SK-N-SH (cell line): ENCODE data around the gene SUSD3. TPM values are rescaled to one million over a fixed set of nuclear protein-coding genes. Genes with fewer than 3 reads are reported as not detected.

Source experiments
- CTCF ChIA-PET: fragments of 300-600, 350-600 bp; formaldehyde crosslinking; extraction: SDS; loops from one replicate; lab custom pipeline; 2021; lab: Yijun Ruan, JAX
- POLR2A ChIA-PET: fragments of 350-600 bp; sonication (Branson Sonifier 250); formaldehyde crosslinking; extraction: SDS; loops from one replicate; lab custom pipeline; 2020; ENCODE audit warnings: antibody characterized with exemption, inconsistent platforms; lab: Yijun Ruan, JAX
- DNase-seq: peaks from one replicate; pipeline ENCODE4 v3.0.0; 2012
- H2AFZ ChIP-seq: fragments of 200-600 bp; sonication (generic); 2 replicates; pipeline ENCODE4 v1.8.1; 2016; ENCODE audit warnings: antibody characterized with exemption, mild to moderate bottlenecking, low read depth
- H3F3A ChIP-seq: fragments of 200-600 bp; sonication (generic); replicated peaks from 2 replicates; pipeline ENCODE3; 2016; ENCODE audit warnings: antibody characterized with exemption, mild to moderate bottlenecking; ENCODE audit not compliant: insufficient read depth
- H3K27ac ChIP-seq, 2 experiments: fragments of 200-500 bp in 1 of 2; fragments of 200-600 bp in 1 of 2; sonication (Bioruptor generic) in 1 of 2; sonication (generic), shearing (Covaris generic) in 1 of 2; 2 replicates each; pipeline versions ENCODE4 v1.5.1 to v1.6.1; 2014 to 2016; ENCODE audit warnings: low read depth in 2 of 2, inconsistent platforms in 1 of 2, low read length in 1 of 2, mild to moderate bottlenecking in 1 of 2, mixed read lengths in 1 of 2
- H3K27me3 ChIP-seq: fragments of 200-600 bp; sonication (generic), shearing (Covaris generic); 2 replicates; pipeline ENCODE4 v1.6.1; 2016; ENCODE audit warnings: mixed run types; ENCODE audit not compliant: insufficient read depth
- H3K36me3 ChIP-seq, 2 experiments: fragments of 200-500 bp in 1 of 2; fragments of 200-600 bp in 1 of 2; sonication (Bioruptor generic) in 1 of 2; sonication (generic) in 1 of 2; replicated peaks in 1 of 2; 2 replicates each; pipeline versions ENCODE3 to v1.5.1; 2014 to 2016; ENCODE audit warnings: low read length in 1 of 2, mild to moderate bottlenecking in 1 of 2; ENCODE audit not compliant: insufficient read depth in 2 of 2, control insufficient read depth in 1 of 2
- H3K4me1 ChIP-seq, 2 experiments: fragments of 200-500 bp in 1 of 2; fragments of 200-600 bp in 1 of 2; sonication (Bioruptor generic) in 1 of 2; sonication (generic), shearing (Covaris generic) in 1 of 2; 2 replicates each; pipeline versions ENCODE4 v1.5.1 to v1.6.1; 2014 to 2016; ENCODE audit warnings: low read depth in 1 of 2, low read length in 1 of 2, mixed run types in 1 of 2; ENCODE audit not compliant: insufficient read depth in 2 of 2, control insufficient read depth in 1 of 2
- H3K4me2 ChIP-seq: fragments of 200-600 bp; sonication (generic), shearing (Covaris generic); 2 replicates; pipeline ENCODE4 v1.6.1; 2017; ENCODE audit warnings: mixed run types
- H3K4me3 ChIP-seq, 2 experiments: fragments of 200-500 bp in 1 of 2; fragments of 200-600 bp in 1 of 2; sonication (Bioruptor generic) in 1 of 2; sonication (generic), shearing (Covaris generic) in 1 of 2; 2 replicates each; pipeline versions ENCODE4 v1.5.1 to v1.8.1; 2014 to 2016; ENCODE audit warnings: low read depth in 2 of 2, inconsistent platforms in 1 of 2, low read length in 1 of 2, mild to moderate bottlenecking in 1 of 2, mixed read lengths in 1 of 2, moderate library complexity in 1 of 2
- H3K79me2 ChIP-seq: fragments of 200-600 bp; sonication (generic); 2 replicates; pipeline ENCODE4 v1.8.1; 2017; ENCODE audit warnings: mild to moderate bottlenecking; ENCODE audit not compliant: insufficient read depth
- H3K9ac ChIP-seq: fragments of 200-600 bp; sonication (generic); 2 replicates; pipeline ENCODE4 v1.6.1; 2017; ENCODE audit warnings: mixed run types
- H3K9me2 ChIP-seq: fragments of 200-600 bp; sonication (generic); 2 replicates; pipeline ENCODE4 v1.6.1; 2017; ENCODE audit warnings: mixed run types
- H3K9me3 ChIP-seq: fragments of 200-600 bp; sonication (generic); 2 replicates; pipeline ENCODE4 v1.6.1; 2017; ENCODE audit warnings: mixed run types, mild to moderate bottlenecking, moderate library complexity
- H4K20me1 ChIP-seq: fragments of 200-600 bp; sonication (generic); 2 replicates; pipeline ENCODE4 v1.6.1; 2017; ENCODE audit warnings: mild to moderate bottlenecking, mixed run types; ENCODE audit not compliant: insufficient read depth
- CHD2 ChIP-seq: fragments of 150-350 bp; IDR thresholded peaks from 2 replicates; pipeline ENCODE4 v1.6.1; 2018; ENCODE audit warnings: low read length; ENCODE audit not compliant: partially characterized antibody
- ELF1 ChIP-seq: IDR thresholded peaks from 2 replicates; pipeline ENCODE4 v1.4.0; 2012
- EP300 ChIP-seq, 2 experiments: IDR thresholded peaks; 2 replicates each; pipeline versions ENCODE4 v1.4.0 to v1.6.1; 2012; ENCODE audit warnings: borderline replicate concordance in 1 of 2, low read depth in 1 of 2, low read length in 1 of 2
- GABPA ChIP-seq: IDR thresholded peaks from 2 replicates; pipeline ENCODE4 v1.4.0; 2012; ENCODE audit warnings: low read depth, mild to moderate bottlenecking
- GATA2 ChIP-seq: sonication (generic); formaldehyde crosslinking; IDR thresholded peaks from 2 replicates; pipeline ENCODE4 v1.5.0; 2020; ENCODE audit warnings: mild to moderate bottlenecking, missing genetic modification reagents
- MEF2A ChIP-seq: IDR thresholded peaks from 2 replicates; pipeline ENCODE4 v1.4.0; 2012; ENCODE audit warnings: low read depth, borderline replicate concordance
- NFIC ChIP-seq: IDR thresholded peaks from 2 replicates; pipeline ENCODE4 v1.4.0; 2012; ENCODE audit warnings: borderline replicate concordance
- NRF1 ChIP-seq: IDR thresholded peaks from 2 replicates; pipeline ENCODE4 v1.6.1; 2012; ENCODE audit warnings: low read depth, mild to moderate bottlenecking, low read length
- PBX3 ChIP-seq: IDR thresholded peaks from 2 replicates; pipeline ENCODE4; 2012
- RFX5 ChIP-seq: IDR thresholded peaks from 2 replicates; pipeline ENCODE4 v1.6.1; 2012; ENCODE audit warnings: mild to moderate bottlenecking, improper control_type of control experiment, low read length
- SIN3A ChIP-seq: IDR thresholded peaks from 2 replicates; pipeline ENCODE4 v1.6.1; 2012; ENCODE audit warnings: low read depth, mild to moderate bottlenecking, low read length, moderate library complexity, borderline replicate concordance
- SMC3 ChIP-seq: IDR thresholded peaks from 2 replicates; pipeline ENCODE4 v1.6.1; 2012; ENCODE audit warnings: low read depth, low read length, improper control_type of control experiment
- TEAD4 ChIP-seq: IDR thresholded peaks from 2 replicates; pipeline ENCODE4 v1.4.0; 2012; ENCODE audit warnings: mild to moderate bottlenecking, borderline replicate concordance; ENCODE audit not compliant: insufficient read depth
- USF2 ChIP-seq: fragments of 150-350 bp; IDR thresholded peaks from 2 replicates; pipeline ENCODE4 v1.6.1; 2017; ENCODE audit warnings: antibody characterized with exemption, low read length, low read depth, borderline replicate concordance
- YY1 ChIP-seq: IDR thresholded peaks from 2 replicates; pipeline ENCODE4 v1.4.0; 2012; ENCODE audit warnings: low read depth, mild to moderate bottlenecking
- WGBS: methylation state at CpG from one replicate; pipeline ENCODE4 v1.1.6; 2017; ENCODE audit warnings: low lambda C conversion rate; 5-methylcytosine and 5-hydroxymethylcytosine counted together
- polyA plus RNA-seq, 3 experiments: library from polyadenylated mRNA; depleted of rRNA; stranded (reverse); fragments of >200 nt; gene quantifications; 2 replicates each; pipeline ENCODE4 v1.2.3, GENCODE V29; 2012

The SUSD3 gene
- polyA plus RNA-seq, 1 of the 3 experiments (the other 2 are of a cell fraction), result 0.49 TPM

GRCh38 chr9:93026640-93027039 is 31.9 kb upstream of the SUSD3 start (continued):
- TF ChIP-seq USF2, result no peak
- TF ChIP-seq, all 33 proteins: peak for 0

GRCh38 chr9:93027750-93028149 is 30.8 kb upstream of the SUSD3 start:
- no peak overlapping the region for H3K27ac ChIP-seq
- WGBS, result 70% methylated on average over 10 of the region's 10 CpGs
- no peaks in the 10 kb centered on the region for H3K27me3 ChIP-seq
- no peak overlapping the region for H2AFZ ChIP-seq
- DNase-seq, result no peak
- peaks cover 0 to 14% of the 10 kb centered on the region in 2 experiments; a peak in 1 of 4 replicates for H3K4me1 ChIP-seq
- no peak for TF ChIP-seq MEF2A
- TF ChIP-seq USF2, result no peak
- TF ChIP-seq RFX5, result no peak
- no peak for TF ChIP-seq SMC3
- no peak for TF ChIP-seq CHD2
- no peak for TF ChIP-seq GATA2 (CRISPR knock-in tag)
- TF ChIP-seq NRF1, result no peak
- TF ChIP-seq PBX3, result no peak
- no peak for TF ChIP-seq ELF1
- TF ChIP-seq GABPA, result no peak
- no peak for TF ChIP-seq EP300 (IDR thresholded peaks at IDR 0.05; ENCODE audit: borderline replicate concordance in 1 of 2, low read depth in 1 of 2, low read length in 1 of 2)
- TF ChIP-seq TEAD4, result no peak
- TF ChIP-seq SIN3A, result no peak
- no peak for TF ChIP-seq NFIC
- TF ChIP-seq YY1, result no peak
- POLR2A ChIA-PET, result no interaction called here
- no peaks in the 10 kb centered on the region for H3K36me3 ChIP-seq
- H3F3A ChIP-seq, result no peaks in the 10 kb centered on the region
- no peaks in the 10 kb centered on the region for H3K9me2 ChIP-seq
- no peak overlapping the region for H3K4me2 ChIP-seq
- no peak overlapping the region for H3K9ac ChIP-seq
- H3K9me3 ChIP-seq, result no peaks in the 10 kb centered on the region
- H3K4me3 ChIP-seq, result no peak overlapping the region
- H4K20me1 ChIP-seq, result no peaks in the 10 kb centered on the region
- CTCF ChIA-PET, result interaction anchor here (0.6 kb wide), 1 partner anchor 18 kb away, joined by 3 read pairs; no protein-coding TSS in a partner anchor
- H3K79me2 ChIP-seq, result no peaks in the 10 kb centered on the region
